ENCODE data around the gene FSTL5.

The FSTL5 gene

DNA sequence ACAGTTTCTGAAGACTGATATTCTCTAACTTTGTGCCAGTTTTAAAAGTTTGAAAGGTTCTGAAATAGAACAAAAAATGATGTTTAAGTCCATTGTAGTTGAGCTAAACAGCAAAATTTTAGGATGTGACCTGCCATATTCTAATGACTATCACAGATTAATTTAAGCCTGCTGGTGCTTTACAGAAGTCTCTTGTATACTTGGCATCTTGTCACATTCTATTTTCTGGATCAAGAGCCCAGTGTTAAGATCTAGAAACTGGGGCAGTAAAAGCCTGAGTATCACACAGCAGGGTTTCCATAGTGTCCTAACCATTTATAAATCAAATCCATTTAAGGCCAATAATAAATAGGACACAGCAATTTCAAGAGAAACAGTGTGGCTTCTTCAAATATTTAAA lies 12.4 kb downstream of the FSTL5 start:
- no peaks in the 10 kb centered on the region for H3K4me1 ChIP-seq (ENCODE audit: control insufficient read depth, insufficient read depth, low read length)

DNA sequence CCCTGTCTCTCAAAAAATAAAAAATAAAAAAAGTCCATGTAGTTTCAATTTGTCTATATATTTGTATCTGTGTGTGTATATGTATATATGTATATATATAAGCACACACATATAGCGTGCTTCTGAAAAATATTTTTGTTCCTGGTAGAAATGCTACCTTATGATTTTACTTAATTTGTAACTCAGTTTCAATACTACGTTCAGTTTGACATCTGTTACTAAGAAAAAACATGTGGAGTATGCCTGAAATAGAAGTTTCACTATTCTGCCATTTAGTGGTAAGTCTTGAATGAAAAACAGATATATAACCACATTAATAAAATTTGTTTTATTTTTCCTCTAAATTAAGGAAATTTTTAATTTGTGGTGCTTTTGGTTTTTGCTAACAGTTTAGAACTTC lies 14.2 kb downstream of the FSTL5 start:
- H3K4me1 ChIP-seq (ENCODE audit: control insufficient read depth, insufficient read depth, low read length) = no peaks in the 10 kb centered on the region
- no peaks in the 10 kb centered on the region for H3K27me3 ChIP-seq (ENCODE audit: control insufficient read depth in 1 of 2, insufficient read depth in 2 of 2, low read length in 2 of 2)
- H3K4me3 ChIP-seq (ENCODE audit: low read length in 2 of 2) = no peak overlapping the region
- no peak overlapping the region for H3K9ac ChIP-seq (ENCODE audit: low read length in 2 of 2)
- H3K36me3 ChIP-seq (ENCODE audit: control insufficient read depth in 2 of 2, insufficient read depth in 2 of 2, low read length in 2 of 2) = no peaks in the 10 kb centered on the region
- H3K27ac ChIP-seq (ENCODE audit: low read length) = no peak overlapping the region
- H3K9me3 ChIP-seq (ENCODE audit: control insufficient read depth in 2 of 2, low read length in 2 of 2) = no peaks in the 10 kb centered on the region

More for the DNA sequence above, 12.4 kb downstream of the FSTL5 start:
- no peaks in the 10 kb centered on the region for H3K27me3 ChIP-seq (ENCODE audit: control insufficient read depth in 1 of 2, insufficient read depth in 2 of 2, low read length in 2 of 2)
- H3K36me3 ChIP-seq (ENCODE audit: control insufficient read depth in 2 of 2, insufficient read depth in 2 of 2, low read length in 2 of 2) = no peaks in the 10 kb centered on the region
- no peak overlapping the region for H3K9ac ChIP-seq (ENCODE audit: low read length in 2 of 2)
- H3K9me3 ChIP-seq (ENCODE audit: control insufficient read depth in 2 of 2, low read length in 2 of 2) = no peaks in the 10 kb centered on the region
- no peak overlapping the region for H3K4me3 ChIP-seq (ENCODE audit: low read length in 2 of 2)
- H3K27ac ChIP-seq (ENCODE audit: low read length) = no peak overlapping the region

DNA sequence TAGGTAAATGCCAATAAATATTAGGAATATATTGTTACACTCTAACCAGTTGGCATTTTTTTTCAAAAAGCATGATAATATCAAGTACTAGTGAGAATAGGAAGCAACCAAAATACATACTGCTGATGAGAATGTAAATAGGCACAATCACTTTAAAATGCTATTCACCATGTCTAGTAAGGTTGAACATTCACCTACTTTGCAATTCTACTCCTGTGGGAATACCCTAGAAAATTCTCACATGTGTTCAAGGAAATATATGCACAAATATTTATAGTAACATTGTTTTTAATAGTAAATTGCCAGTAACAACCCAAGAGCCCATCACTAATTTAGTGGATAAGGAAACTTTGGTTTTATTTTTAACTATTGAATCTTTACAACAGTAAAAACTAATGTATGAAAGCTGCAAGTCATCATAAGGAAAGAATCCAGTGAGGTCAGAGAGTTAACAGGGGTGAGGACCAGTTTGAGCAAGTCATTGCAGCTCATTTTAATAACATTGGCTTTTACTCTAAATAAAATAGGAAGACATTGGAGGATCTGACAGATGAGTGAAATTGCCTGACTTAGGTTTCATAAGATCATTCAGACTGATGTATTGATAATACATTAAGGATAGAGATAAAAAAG lies 23.6 kb downstream of the FSTL5 start:
- no peaks in the 10 kb centered on the region for H3K9me3 ChIP-seq (ENCODE audit: control insufficient read depth in 2 of 2, low read length in 2 of 2)
- no peak overlapping the region for H3K27ac ChIP-seq (ENCODE audit: low read length)
- H3K36me3 ChIP-seq (ENCODE audit: control insufficient read depth in 2 of 2, insufficient read depth in 2 of 2, low read length in 2 of 2) = no peaks in the 10 kb centered on the region
- H3K4me1 ChIP-seq (ENCODE audit: control insufficient read depth, insufficient read depth, low read length) = no peaks in the 10 kb centered on the region
- H3K9ac ChIP-seq (ENCODE audit: low read length in 2 of 2) = no peak overlapping the region
- no peaks in the 10 kb centered on the region for H3K27me3 ChIP-seq (ENCODE audit: control insufficient read depth in 1 of 2, insufficient read depth in 2 of 2, low read length in 2 of 2)
- no peak overlapping the region for H3K4me3 ChIP-seq (ENCODE audit: low read length in 2 of 2)

DNA sequence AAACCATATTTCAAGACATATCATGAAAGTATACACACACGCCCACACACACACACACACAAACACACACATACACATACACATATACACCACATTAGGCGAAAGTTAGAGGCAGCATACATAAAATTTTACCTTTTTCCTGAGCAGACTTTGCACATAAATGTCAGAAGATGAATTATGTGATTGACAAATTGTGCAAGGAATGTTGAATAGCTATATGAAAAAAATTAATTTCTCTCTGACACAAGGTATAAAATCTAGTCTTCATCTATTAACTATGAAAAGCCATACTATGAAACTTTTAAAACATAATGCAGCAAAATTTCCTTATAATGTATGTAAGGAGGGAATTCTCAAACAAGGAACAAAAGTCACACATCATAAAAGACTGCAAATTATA lies 24.4 kb downstream of the FSTL5 start:
- Histone ChIP-seq H3K4me3 (ENCODE audit: low read length in 2 of 2) (no peak overlapping the region), H3K36me3 (ENCODE audit: control insufficient read depth in 2 of 2, insufficient read depth in 2 of 2, low read length in 2 of 2) (no peaks in the 10 kb centered on the region), H3K9me3 (ENCODE audit: control insufficient read depth in 2 of 2, low read length in 2 of 2) (no peaks in the 10 kb centered on the region), H3K9ac (ENCODE audit: low read length in 2 of 2) (no peak overlapping the region), H3K27ac (ENCODE audit: low read length) (no peak overlapping the region), H3K4me1 (ENCODE audit: control insufficient read depth, insufficient read depth, low read length) (no peaks in the 10 kb centered on the region), H3K27me3 (ENCODE audit: control insufficient read depth in 1 of 2, insufficient read depth in 2 of 2, low read length in 2 of 2) (no peaks in the 10 kb centered on the region)

DNA sequence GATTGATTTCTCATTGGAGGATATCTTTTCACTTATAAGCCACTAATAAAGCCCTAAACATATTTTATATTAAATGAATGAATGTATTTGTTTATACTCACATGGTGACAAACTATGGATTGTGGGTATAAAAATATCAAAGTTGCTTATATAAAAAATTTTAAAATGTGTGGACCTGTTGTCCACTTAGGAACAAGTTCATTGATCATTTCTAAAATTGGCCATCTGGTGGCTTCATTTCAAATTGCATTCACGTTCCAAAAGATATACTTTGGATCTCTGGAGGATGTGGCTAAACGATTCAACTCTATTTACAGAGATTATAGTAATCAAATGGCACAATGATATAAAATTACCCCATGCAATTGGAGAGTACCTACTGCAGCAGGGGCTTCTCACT lies 32.5 kb downstream of the FSTL5 start:
- Histone ChIP-seq H3K9me3 (ENCODE audit: control insufficient read depth in 2 of 2, low read length in 2 of 2) (no peaks in the 10 kb centered on the region), H3K4me1 (ENCODE audit: control insufficient read depth, insufficient read depth, low read length) (no peaks in the 10 kb centered on the region), H3K27ac (ENCODE audit: low read length) (no peak overlapping the region), H3K9ac (ENCODE audit: low read length in 2 of 2) (no peak overlapping the region), H3K27me3 (ENCODE audit: control insufficient read depth in 1 of 2, insufficient read depth in 2 of 2, low read length in 2 of 2) (no peaks in the 10 kb centered on the region), H3K4me3 (ENCODE audit: low read length in 2 of 2) (no peak overlapping the region), H3K36me3 (ENCODE audit: control insufficient read depth in 2 of 2, insufficient read depth in 2 of 2, low read length in 2 of 2) (no peaks in the 10 kb centered on the region)

DNA sequence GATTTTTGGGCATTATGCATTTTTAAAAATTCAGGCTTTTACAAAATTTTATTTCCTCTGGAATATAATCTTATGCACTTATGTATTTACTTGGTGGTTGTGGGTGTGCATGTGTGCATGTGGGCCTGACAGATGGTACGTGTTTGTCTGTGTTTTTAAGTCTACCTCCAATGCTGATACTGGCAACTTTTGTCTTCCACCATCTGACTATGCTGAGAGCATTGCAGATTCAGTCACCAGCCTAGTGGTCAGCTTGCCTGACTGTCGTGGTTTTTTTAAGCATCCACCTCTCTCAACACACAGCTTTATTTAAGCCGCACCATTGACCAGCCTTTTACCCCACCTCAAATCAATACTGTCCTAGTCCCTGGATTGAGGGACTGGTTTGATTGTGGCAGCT lies 37.1 kb downstream of the FSTL5 start:
- Histone ChIP-seq H3K9me3 (ENCODE audit: control insufficient read depth in 2 of 2, low read length in 2 of 2) (no peaks in the 10 kb centered on the region), H3K4me3 (ENCODE audit: low read length in 2 of 2) (no peak overlapping the region), H3K27ac (ENCODE audit: low read length) (no peak overlapping the region), H3K9ac (ENCODE audit: low read length in 2 of 2) (no peak overlapping the region), H3K27me3 (ENCODE audit: control insufficient read depth in 1 of 2, insufficient read depth in 2 of 2, low read length in 2 of 2) (no peaks in the 10 kb centered on the region), H3K36me3 (ENCODE audit: control insufficient read depth in 2 of 2, insufficient read depth in 2 of 2, low read length in 2 of 2) (no peaks in the 10 kb centered on the region), H3K4me1 (ENCODE audit: control insufficient read depth, insufficient read depth, low read length) (no peaks in the 10 kb centered on the region)

DNA sequence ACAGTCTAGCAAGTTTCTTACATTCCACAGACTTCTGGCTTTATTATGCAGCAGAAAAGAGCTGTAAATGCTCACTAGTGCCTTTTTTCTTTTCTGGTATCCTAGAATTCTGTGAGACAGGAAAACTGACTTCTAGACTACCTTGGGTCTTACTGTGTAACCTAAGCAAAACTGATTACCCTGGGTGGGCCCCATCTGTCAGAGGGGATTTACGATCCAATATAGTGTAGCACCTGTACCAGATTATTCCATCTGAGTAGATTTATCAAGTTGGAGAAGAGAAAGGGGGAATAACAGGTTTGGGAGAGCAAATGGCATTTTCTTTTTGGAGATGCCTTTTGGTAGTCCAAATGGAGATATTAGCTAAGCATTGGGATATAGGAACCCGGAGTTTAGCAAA lies 46.7 kb downstream of the FSTL5 start:
- H3K9ac ChIP-seq (ENCODE audit: low read length in 2 of 2) = no peak overlapping the region
- H3K4me1 ChIP-seq (ENCODE audit: control insufficient read depth, insufficient read depth, low read length) = no peaks in the 10 kb centered on the region
- H3K4me3 ChIP-seq (ENCODE audit: low read length in 2 of 2) = no peak overlapping the region
- H3K9me3 ChIP-seq (ENCODE audit: control insufficient read depth in 2 of 2, low read length in 2 of 2) = no peaks in the 10 kb centered on the region
- H3K27ac ChIP-seq (ENCODE audit: low read length) = no peak overlapping the region
- no peaks in the 10 kb centered on the region for H3K36me3 ChIP-seq (ENCODE audit: control insufficient read depth in 2 of 2, insufficient read depth in 2 of 2, low read length in 2 of 2)
- no peaks in the 10 kb centered on the region for H3K27me3 ChIP-seq (ENCODE audit: control insufficient read depth in 1 of 2, insufficient read depth in 2 of 2, low read length in 2 of 2)

DNA sequence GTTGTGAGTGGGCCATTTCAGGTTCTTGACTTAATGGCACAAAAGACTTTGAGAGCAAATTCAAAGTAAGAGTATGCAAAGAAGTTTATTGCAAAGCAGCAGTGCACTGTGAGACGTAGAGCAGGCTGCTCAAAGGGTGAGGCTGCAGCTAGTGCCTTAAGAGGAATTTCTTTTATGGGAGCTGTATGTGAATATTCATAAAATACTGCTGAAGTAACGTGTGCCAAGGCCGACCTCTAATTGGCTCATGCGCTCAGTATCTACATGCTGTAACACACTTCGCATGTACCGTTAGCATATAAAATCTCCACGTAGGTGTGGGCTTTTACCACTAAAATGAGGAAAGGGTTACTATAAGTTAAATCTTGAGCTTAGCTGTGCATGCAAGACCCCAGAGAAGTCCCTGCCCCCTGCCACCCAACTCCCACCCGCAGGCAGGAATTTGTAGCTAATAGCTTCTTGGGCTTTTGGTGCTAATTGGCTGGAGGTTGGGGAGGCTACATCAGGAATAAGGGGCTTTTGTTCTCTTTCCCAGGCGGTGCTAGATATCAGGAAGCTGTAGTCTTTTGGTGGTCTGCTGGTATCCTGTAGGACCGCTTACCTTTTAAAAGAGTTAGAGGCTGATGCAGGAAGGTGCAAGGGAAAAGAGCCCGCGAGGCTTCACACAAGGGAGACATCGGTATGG lies 47.6 kb downstream of the FSTL5 start:
- Histone ChIP-seq H3K36me3 (ENCODE audit: control insufficient read depth in 2 of 2, insufficient read depth in 2 of 2, low read length in 2 of 2) (no peaks in the 10 kb centered on the region), H3K4me1 (ENCODE audit: control insufficient read depth, insufficient read depth, low read length) (no peaks in the 10 kb centered on the region), H3K27me3 (ENCODE audit: control insufficient read depth in 1 of 2, insufficient read depth in 2 of 2, low read length in 2 of 2) (no peaks in the 10 kb centered on the region), H3K9me3 (ENCODE audit: control insufficient read depth in 2 of 2, low read length in 2 of 2) (no peaks in the 10 kb centered on the region), H3K4me3 (ENCODE audit: low read length in 2 of 2) (no peak overlapping the region), H3K9ac (ENCODE audit: low read length in 2 of 2) (no peak overlapping the region), H3K27ac (ENCODE audit: low read length) (no peak overlapping the region)

DNA sequence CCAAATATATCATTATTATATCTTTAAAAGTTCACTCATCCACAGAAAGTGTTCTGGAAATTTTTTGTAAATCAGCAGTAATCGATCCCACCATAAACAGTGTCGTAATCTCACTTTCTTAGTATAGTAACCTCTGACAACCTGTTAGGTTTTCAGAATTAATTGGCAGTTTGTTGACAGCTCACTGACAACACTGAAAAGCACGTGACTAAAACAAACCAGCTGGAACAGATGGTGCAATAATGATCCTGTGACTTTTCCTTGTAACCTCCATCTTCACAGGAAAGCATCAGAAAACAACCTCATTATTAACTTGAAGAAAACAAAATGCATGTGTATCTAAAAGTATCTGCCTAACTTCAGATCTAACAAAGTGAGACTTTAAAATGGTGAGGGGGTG lies 48.5 kb downstream of the FSTL5 start:
- Histone ChIP-seq H3K36me3 (ENCODE audit: control insufficient read depth in 2 of 2, insufficient read depth in 2 of 2, low read length in 2 of 2) (no peaks in the 10 kb centered on the region), H3K4me3 (ENCODE audit: low read length in 2 of 2) (no peak overlapping the region)

DNA sequence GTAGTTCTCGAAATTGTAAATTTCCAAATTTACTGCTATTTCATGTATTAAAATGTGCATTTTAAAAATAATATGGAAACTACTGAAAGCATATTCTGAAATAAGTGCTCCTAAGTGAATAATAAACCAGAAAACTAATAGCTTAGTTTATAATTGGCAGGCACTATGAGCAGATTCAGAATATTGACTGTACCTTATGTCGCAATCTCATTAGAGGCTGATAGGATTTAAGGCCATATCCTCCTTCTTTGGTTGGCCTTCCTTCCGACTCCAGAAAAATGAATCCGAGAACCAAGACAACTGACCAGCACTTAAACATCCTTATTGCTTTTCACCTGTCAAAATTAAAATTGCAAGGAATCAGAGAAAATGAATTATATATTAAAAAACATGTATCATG lies 52.7 kb downstream of the FSTL5 start:
- Histone ChIP-seq H3K27me3 (ENCODE audit: control insufficient read depth in 1 of 2, insufficient read depth in 2 of 2, low read length in 2 of 2) (no peaks in the 10 kb centered on the region), H3K27ac (ENCODE audit: low read length) (no peak overlapping the region), H3K4me3 (ENCODE audit: low read length in 2 of 2) (no peak overlapping the region), H3K36me3 (ENCODE audit: control insufficient read depth in 2 of 2, insufficient read depth in 2 of 2, low read length in 2 of 2) (no peaks in the 10 kb centered on the region), H3K4me1 (ENCODE audit: control insufficient read depth, insufficient read depth, low read length) (no peaks in the 10 kb centered on the region), H3K9me3 (ENCODE audit: control insufficient read depth in 2 of 2, low read length in 2 of 2) (no peaks in the 10 kb centered on the region), H3K9ac (ENCODE audit: low read length in 2 of 2) (no peak overlapping the region)

More for the DNA sequence above, 48.5 kb downstream of the FSTL5 start:
- Histone ChIP-seq H3K9ac (ENCODE audit: low read length in 2 of 2) (no peak overlapping the region), H3K27me3 (ENCODE audit: control insufficient read depth in 1 of 2, insufficient read depth in 2 of 2, low read length in 2 of 2) (no peaks in the 10 kb centered on the region), H3K9me3 (ENCODE audit: control insufficient read depth in 2 of 2, low read length in 2 of 2) (no peaks in the 10 kb centered on the region), H3K27ac (ENCODE audit: low read length) (no peak overlapping the region), H3K4me1 (ENCODE audit: control insufficient read depth, insufficient read depth, low read length) (no peaks in the 10 kb centered on the region)

DNA sequence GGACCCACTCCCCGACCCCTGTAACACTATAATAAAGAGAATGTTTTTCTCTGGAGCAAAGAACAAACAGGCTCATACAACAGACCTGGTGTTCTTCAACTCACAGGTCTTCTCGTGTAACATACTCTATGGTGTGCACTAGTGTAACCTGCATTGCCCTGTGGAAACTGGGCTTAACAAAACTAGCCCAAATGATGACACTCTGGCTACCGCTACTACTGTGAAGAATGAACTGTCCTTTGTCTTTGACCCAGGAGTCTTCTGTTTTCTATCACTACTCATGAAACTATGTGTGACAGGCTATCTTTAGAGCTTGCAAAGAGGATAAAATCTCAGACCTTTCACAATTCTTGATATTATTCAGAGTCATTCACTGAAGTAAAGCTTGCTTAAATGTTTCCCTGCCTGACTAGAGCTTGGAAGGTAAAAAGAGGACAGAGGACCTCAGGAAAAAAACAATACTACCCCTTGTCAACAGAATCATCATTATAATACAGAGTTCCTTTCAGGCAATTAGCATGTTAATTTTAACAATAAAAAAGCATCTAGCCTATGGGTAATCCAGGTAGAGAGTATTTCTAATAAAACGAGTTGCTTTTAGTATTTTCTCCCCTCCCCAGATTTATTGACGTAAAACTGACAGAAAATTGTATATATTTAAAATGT lies 59.2 kb downstream of the FSTL5 start:
- H3K36me3 ChIP-seq (ENCODE audit: control insufficient read depth in 2 of 2, insufficient read depth in 2 of 2, low read length in 2 of 2) = no peaks in the 10 kb centered on the region
- no peaks in the 10 kb centered on the region for H3K4me1 ChIP-seq (ENCODE audit: control insufficient read depth, insufficient read depth, low read length)
- H3K27ac ChIP-seq (ENCODE audit: low read length) = no peak overlapping the region
- H3K4me3 ChIP-seq (ENCODE audit: low read length in 2 of 2) = no peak overlapping the region
- no peak overlapping the region for H3K9ac ChIP-seq (ENCODE audit: low read length in 2 of 2)
- H3K27me3 ChIP-seq (ENCODE audit: control insufficient read depth in 1 of 2, insufficient read depth in 2 of 2, low read length in 2 of 2) = no peaks in the 10 kb centered on the region
- no peaks in the 10 kb centered on the region for H3K9me3 ChIP-seq (ENCODE audit: control insufficient read depth in 2 of 2, low read length in 2 of 2)
